NCI-H774 (cell line): Measurements from ENCODE around the gene LTB4R2.
"Not testable (repeated sequence)": the region's sequence is repeated elsewhere in the genome, so short reads cannot be mapped to it uniquely, and the experiment has no call there.

Experiments
- DNase-seq: peaks from one replicate; lab custom pipeline; 2025; lab: John Stamatoyannopoulos, UW

LTB4R2 gene

DNA sequence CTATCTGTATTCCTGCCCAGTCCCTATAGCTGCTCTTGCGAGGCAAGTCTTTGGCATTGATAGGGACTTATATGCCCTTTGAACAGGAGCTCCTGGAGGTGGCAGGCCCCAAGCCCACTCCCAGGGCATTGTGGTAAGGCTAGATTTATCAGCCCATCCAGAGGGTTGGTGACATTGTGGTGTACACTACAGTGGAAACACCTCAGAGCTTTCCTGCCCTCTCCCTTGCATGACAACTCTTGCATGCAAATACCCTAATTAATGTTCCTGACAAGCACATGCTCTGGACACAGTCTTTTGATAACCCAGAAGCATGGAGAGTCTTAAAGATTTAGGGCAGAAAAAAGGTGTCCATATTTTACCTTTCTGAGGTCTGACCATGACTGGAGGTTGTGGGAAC is 30.7 kb downstream of the LTB4R2 start:
- DNase-seq: no peak

GRCh38 chr14:24342889-24343288 is 32.9 kb downstream of the LTB4R2 start:
- no peak for DNase-seq

GRCh38 chr14:24343795-24344660 is 34.1 kb downstream of the LTB4R2 start:
- DNase-seq: no peak

DNA sequence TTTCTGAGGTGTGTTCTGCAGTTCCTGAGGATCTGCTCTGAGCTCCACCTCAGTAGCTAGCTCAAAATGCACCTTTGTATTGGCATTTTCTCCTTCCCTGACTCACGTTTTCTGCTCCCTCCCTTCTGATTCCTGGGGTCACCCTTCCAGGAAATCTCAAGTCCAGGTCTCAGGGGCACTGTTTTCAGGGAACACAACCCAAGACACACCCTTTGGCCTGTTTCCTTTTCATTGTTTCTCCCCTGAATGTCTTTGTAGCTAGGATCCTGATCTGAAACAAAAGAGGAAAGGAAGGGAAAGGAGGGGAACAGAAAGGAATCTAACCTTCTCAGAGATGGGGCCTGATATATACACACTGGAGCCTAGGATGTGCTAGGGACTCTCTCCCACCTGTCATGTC is 37.2 kb downstream of the LTB4R2 start:
- no peak for DNase-seq

DNA sequence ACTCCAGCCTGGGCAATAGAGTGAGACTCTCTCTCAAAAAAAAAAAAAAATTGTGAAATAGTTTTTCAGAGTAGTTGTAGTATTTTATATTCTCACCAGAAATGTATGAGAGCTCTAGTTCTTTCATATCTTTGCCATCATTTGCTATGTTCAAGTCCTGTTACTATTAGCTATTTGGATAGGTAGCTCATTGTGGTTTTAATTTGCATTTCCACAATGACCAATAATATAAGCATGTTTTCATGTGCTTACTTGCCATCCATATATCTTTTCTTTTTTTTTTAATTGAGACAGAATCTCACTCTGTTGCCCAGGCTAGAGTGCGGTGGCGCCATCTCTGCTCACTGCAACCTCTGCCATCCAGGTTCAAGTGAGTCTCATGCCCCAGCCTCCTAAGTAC is 38.2 kb downstream of the LTB4R2 start:
- DNase-seq: no peak

DNA sequence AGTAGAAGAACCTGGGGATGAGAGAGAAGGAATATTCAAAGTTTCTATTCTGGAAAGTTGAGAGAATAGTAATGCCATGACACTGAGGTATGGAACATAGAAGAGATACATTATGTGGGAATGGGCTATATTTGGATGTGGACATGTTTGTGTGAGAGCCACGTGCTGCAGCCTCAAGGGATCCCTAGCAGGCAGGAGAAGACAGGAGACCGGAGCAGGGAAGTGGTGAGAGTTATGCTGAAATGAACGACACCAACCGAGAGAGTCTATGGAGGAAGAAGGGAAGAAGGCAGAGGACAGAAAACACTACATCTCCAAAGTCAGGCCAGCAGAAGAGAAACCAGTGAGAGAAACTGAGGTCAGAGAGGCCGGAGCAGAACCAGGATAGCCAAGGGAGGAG is 39.8 kb downstream of the LTB4R2 start:
- no peak for DNase-seq

- DNase-seq: no peak
Measured at GRCh38 chr14:24351517-24351916, 41.6 kb downstream of the LTB4R2 start.

DNA sequence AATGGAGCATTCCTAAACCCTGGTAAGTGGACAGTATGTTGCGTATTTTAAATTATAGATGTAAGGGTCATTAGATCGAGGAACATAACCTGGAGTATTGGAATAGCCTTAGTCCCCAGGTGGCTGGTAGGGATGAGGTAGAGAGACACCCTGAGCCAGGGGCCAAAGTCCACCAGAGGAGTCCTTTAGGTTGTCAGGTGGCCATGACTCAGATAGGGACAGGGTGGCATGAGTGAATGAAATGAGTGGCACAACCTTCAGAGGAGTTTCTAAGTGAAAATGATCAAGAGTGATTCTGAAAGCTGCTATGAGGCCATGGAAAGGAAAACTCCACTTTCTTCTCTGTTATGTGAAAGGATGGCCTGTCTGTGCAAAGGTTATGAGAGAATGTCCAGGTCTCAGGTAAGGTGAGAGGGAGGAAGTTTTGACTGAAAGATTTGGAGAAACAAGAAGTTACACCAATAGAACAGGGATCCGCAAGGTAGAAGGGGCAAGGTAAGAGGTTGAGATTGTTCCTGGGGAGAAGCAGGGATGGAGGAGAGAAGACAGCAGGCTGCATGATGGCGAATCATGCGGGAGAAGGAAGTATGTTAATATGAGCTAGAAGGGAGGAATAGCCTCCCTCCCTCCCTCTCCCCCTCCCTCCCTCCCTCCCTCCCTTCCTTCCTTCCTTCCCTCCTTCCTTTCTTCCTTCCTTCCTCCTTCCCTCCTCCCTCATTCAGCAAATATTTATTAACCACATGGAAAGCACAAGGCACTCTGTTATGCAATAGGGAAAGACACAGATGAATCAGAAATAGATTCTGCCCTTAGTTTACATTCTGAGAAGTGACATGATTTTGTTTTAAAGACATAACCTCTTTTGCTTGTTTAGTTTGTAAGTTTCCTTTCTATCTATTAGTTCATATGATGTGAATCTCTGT is 43.9 kb downstream of the LTB4R2 start:
- DNase-seq: no peak

GRCh38 chr14:24354482-24354825 is 44.5 kb downstream of the LTB4R2 start:
- DNase-seq: not testable (repeated sequence)

GRCh38 chr14:24355009-24355408 is 45.1 kb downstream of the LTB4R2 start:
- no peak for DNase-seq

DNA sequence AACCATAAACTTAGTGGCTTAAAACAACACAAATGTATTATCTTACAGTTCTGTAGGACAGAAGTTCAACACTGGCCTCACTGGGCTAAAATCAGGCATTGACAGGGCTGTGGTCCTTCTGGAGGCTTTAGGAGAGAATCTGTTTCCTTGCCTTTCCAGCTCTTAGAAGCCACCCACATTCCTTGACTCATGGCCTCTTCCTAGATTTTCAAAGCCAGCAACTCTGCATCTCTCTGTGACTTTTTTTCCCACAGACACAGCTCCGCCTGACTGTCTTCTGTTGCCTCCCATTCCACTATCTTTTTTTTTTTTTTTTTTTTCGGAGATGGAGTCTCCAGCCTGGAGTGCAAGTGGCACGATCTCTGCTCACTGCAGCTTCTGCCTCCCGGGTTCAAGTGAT is 46.3 kb downstream of the LTB4R2 start:
- DNase-seq: no peak

- no peak for DNase-seq
Measured at GRCh38 chr14:24360281-24360680, 50.3 kb downstream of the LTB4R2 start.

- DNase-seq: no peak
Measured at GRCh38 chr14:24361326-24361725, 51.4 kb downstream of the LTB4R2 start.
